GM12864 (cell line): ENCODE data around the gene CTNNB1.

ENCODE experiments used
- DNase-seq: peaks from one replicate; pipeline ENCODE4 v3.0.0-alpha.2; 2011; ENCODE audit warnings: low read depth
- H3K4me3 ChIP-seq: 2 replicates; pipeline ENCODE4 v1.5.1; 2011; ENCODE audit warnings: mild to moderate bottlenecking, low read depth, low read length, control low read depth
- CTCF ChIP-seq: IDR thresholded peaks from 2 replicates; pipeline ENCODE4 v1.5.1; 2011; ENCODE audit warnings: low read depth, mild to moderate bottlenecking, moderate library complexity, low read length, control low read depth, inconsistent platforms; ENCODE audit errors: missing control alignments

CTNNB1 gene

GRCh38 chr3:41213588-41213987 lies 14.3 kb downstream of the CTNNB1 start:
- no peak overlapping the region for H3K4me3 ChIP-seq
- DNase-seq, result no peak
- no peak for TF ChIP-seq CTCF

GRCh38 chr3:41216422-41216821 lies 17.1 kb downstream of the CTNNB1 start:
- no peak for TF ChIP-seq CTCF
- no peak overlapping the region for H3K4me3 ChIP-seq
- no peak for DNase-seq

GRCh38 chr3:41216993-41217392 lies 17.7 kb downstream of the CTNNB1 start:
- no peak for TF ChIP-seq CTCF

GRCh38 chr3:41219424-41219823 lies 20.1 kb downstream of the CTNNB1 start:
- DNase-seq, result no peak
- H3K4me3 ChIP-seq, result no peak overlapping the region
- TF ChIP-seq CTCF, result no peak

More at GRCh38 chr3:41216993-41217392, 17.7 kb downstream of the CTNNB1 start:
- no peak for DNase-seq
- no peak overlapping the region for H3K4me3 ChIP-seq

- H3K4me3 ChIP-seq, result no peak overlapping the region
- TF ChIP-seq CTCF, result no peak
- DNase-seq, result no peak
Observed at GRCh38 chr3:41220906-41221677, 21.8 kb downstream of the CTNNB1 start.

- H3K4me3 ChIP-seq, result no peak overlapping the region
- TF ChIP-seq CTCF, result no peak
- no peak for DNase-seq
Observed at GRCh38 chr3:41222012-41222411, 22.7 kb downstream of the CTNNB1 start.

GRCh38 chr3:41222501-41222900 lies 23.2 kb downstream of the CTNNB1 start:
- no peak overlapping the region for H3K4me3 ChIP-seq
- no peak for DNase-seq
- no peak for TF ChIP-seq CTCF
